ENCODE data around the gene NOSIP. TPM values are rescaled to one million over a fixed set of nuclear protein-coding genes. Genes with fewer than 3 reads are reported as not detected.

The NOSIP gene
- total and polyA plus RNA-seq, 10 of the 15 experiments (the other 5 are each of a cell fraction or from before 2014, with no cell fraction given): 7.2 to 85.5 (median 48.4) TPM

GRCh38 chr19:49541914-49542313 lies 38.4 kb downstream of the NOSIP start:
- H3K4me1 ChIP-seq (ENCODE audit: control insufficient read depth, insufficient read depth, low read length): no peaks in the 10 kb centered on the region; the same call in 1 of the 2 replicates
- H2AFZ ChIP-seq (ENCODE audit: control insufficient read depth, low read depth, low read length): no peak overlapping the region
- TF ChIP-seq PBX3 (IDR thresholded peaks at IDR 0.05; ENCODE audit: insufficient replicate concordance, low read depth, low read length) (peak; percentile 35), PKNOX1 (IDR thresholded peaks at IDR 0.05) (0 out of 2 replicates have a peak, but pooled peaks have one; percentile 24), POLR2A (IDR thresholded peaks at IDR 0.05; ENCODE audit: low read depth, low read length) (no peak), BCL3 (IDR thresholded peaks at IDR 0.05; ENCODE audit: borderline replicate concordance, insufficient read depth, low read depth, low read length, poor library complexity, severe bottlenecking) (peak; percentile 89)
- ChIA-PET CTCF (interaction anchor here (1.4 kb wide), 1 partner anchor 34 kb away, joined by 3 read pairs; no protein-coding TSS in a partner anchor), POLR2A (no interaction called here), SMC1A (ENCODE audit: uncharacterized antibody, unreplicated experiment) (no interaction called here), RAD21 (ENCODE audit: unreplicated experiment) (no interaction called here)
- DNase-seq (ENCODE audit: low read depth, low spot score) (no peak), FAIRE-seq (no peak), ATAC-seq (no peak)
- intact Hi-C loops (cut with micrococcal nuclease; ENCODE audit: unreplicated experiment) (no loop called here), in situ Hi-C loops (cut with MboI) (loop anchor here (5.0 kb wide), 1 partner anchor 35 kb away; no protein-coding TSS in a partner anchor)
- H3K4me3 ChIP-seq: no peak overlapping the region
- H3K27me3 ChIP-seq (replicated peaks in 1 of 2; ENCODE audit: control insufficient read depth in 2 of 2, insufficient read depth in 2 of 2, low read length in 1 of 2): no peaks in the 10 kb centered on the region
- H4K20me1 ChIP-seq (ENCODE audit: control insufficient read depth, insufficient read depth): no peaks in the 10 kb centered on the region
- H3K4me2 ChIP-seq (ENCODE audit: control insufficient read depth, insufficient read depth): no peak overlapping the region
- H3K79me2 ChIP-seq (ENCODE audit: control insufficient read depth, insufficient read depth, low read length): no peaks in the 10 kb centered on the region
- H3K9me3 ChIP-seq (replicated peaks; ENCODE audit: control insufficient read depth, insufficient read depth, low read length): no peaks in the 10 kb centered on the region
- no peaks in the 10 kb centered on the region for H3K36me3 ChIP-seq (ENCODE audit: control insufficient read depth in 2 of 2, insufficient read depth in 2 of 2, low read length in 1 of 2)
- no peak overlapping the region for H3K27ac ChIP-seq (ENCODE audit: control insufficient read depth, insufficient read depth)
- no TSS peak for BruUV-seq (replicated peaks)
- 55% methylated on average over 6 of the region's 6 CpGs for WGBS (ENCODE audit: insufficient coverage, insufficient replicate concordance, low lambda C conversion rate, missing lambda C conversion rate)
- no peak overlapping the region for H3K9ac ChIP-seq (ENCODE audit: control insufficient read depth, insufficient read depth, low read length)

Measured in GM12878 (cell line).